GM12874 (cell line): ENCODE data around the gene SCUBE1.

Experiments used
- CTCF ChIP-seq: IDR thresholded peaks from 2 replicates; pipeline ENCODE4 v1.5.1; 2011; ENCODE audit warnings: low read depth, mild to moderate bottlenecking, control low read depth, low read length, moderate library complexity; ENCODE audit not compliant: insufficient read depth

SCUBE1 gene

DNA sequence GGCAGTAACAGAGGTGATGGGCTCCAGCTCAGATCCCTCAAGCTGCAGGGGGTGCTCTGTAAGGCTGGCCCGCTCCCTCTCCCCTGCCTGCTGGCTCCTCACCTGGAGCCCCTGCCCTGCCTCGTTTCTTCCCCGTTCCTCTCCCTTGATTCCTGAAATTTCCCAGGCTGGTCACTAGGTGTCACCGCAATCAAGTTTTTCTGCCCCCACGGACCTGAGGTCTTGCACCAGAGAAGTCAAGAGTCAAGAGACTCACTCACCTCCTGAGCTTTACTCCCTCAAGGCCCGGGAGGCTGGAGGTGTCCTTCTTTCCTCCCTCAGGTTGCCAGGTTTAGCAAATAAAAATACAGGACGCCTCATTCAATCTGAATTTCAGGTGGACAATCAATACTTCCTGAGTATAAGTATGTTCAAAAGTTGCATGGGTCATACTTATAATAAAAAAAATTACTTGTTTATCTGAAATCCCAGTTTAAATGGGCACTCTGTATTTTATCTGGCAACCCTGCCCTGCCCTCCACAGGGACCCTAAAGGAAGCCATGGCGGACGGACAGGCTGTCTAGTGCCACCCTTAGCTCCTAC is 69.2 kb downstream of the SCUBE1 start:
- peak; percentile 64 for TF ChIP-seq CTCF

GRCh38 chr22:43272869-43273318 is 70.3 kb downstream of the SCUBE1 start:
- no peak for TF ChIP-seq CTCF

DNA sequence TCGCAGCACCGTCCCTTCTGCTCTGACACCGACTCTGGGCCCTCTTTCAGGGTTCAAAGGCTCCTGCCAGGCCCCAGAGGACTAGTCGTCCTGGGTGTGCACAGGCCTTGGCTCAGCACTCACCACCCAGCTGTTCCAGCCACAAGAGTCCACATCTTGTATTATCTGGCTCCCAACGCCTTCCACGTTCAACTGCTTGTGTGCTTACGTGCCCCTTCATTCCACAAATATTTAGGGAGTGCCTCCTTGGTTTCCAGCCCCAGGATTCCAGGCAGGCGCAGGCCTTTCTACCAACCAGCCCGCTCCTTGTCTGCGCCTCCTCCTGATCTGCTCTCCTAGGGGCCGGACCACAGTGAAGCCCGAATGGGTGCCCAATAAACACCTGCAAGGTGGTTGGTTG is 70.9 kb downstream of the SCUBE1 start:
- no peak for TF ChIP-seq CTCF

DNA sequence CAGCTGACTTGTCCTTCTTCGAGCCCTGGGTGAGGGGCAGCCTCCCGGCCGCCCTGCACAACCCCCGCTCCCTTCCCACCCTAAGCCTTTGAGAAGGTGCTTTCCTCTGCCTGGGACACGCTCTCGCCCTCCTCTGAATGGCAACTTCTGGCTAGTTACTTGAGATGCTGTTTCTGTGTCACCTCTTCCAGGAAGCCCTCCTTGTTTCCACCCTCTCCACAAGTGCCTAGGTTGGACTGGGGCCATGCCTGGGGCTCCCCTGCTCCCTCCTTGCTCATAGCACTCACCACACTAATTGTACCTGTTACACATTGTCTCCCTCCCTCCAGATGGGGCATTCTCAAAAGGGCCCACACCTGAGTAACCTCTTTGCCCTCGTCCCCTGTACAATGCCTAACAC is 72.2 kb downstream of the SCUBE1 start:
- no peak for TF ChIP-seq CTCF

DNA sequence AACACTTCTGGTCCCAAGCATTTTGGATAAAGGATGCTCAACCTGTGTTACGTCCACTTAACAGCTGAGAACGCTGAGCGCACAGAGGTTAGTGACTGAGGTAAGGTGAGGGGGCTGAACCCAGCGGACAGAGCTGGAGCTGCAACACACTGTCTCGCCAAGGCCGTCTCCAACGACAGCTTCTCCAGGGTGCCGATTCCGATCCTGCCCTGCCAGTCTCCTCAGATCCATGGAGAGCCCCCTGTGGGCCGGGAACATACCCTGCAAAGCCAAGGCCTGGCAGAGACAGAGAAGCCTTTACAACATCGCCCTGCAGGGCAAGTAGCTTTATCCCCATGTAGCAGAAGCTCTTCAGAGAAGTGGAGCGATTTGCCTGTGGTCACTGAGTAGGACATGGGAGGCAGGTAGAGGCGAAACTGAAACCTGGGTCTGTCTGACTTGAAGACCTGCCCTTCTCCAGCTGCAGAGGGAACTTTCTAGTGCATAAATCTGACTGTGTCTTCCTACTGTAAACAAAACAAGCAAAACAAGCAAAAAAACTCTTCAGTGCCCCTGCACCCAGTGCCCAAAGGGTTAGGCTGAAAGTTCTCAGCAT is 72.8 kb downstream of the SCUBE1 start:
- TF ChIP-seq CTCF = no peak

- TF ChIP-seq CTCF = no peak
Observed at GRCh38 chr22:43269646-43270045, 73.5 kb downstream of the SCUBE1 start.

GRCh38 chr22:43269246-43269645 is 73.9 kb downstream of the SCUBE1 start:
- no peak for TF ChIP-seq CTCF
